HTR-8/SVneo (cell line): ENCODE measurements around the gene GRIK3.

Source experiments
- DNase-seq: peaks from one replicate; pipeline ENCODE4 v3.0.0; 2011; ENCODE audit warnings: low spot score, mixed read lengths; ENCODE audit not compliant: insufficient read length
- FAIRE-seq: peaks from 2 replicates; lab custom pipeline; 2011; peaks lifted over from hg19 to GRCh38; lab: Jason Lieb, UNC

The GRIK3 gene

DNA sequence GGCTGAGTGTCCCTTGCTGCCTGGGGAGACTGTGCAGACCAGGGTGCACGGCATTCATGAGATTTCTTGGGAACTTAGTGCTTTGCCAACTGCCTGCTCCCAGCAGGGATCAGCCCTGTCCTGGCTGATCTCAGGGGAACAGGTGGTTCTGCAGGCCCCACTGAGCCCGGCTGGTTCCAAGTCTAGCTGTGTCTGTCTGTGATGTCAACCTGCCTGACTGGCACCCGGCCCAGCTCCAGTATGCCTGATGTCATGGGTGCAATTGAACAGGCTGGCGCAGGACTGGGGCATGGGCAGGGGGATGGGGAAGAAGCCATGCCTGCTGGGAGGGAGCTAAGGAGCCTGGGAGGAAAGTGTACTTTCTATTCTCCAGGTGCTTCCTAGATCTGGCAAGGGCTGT lies 227.1 kb downstream of the GRIK3 start:
- DNase-seq, result no peak

DNA sequence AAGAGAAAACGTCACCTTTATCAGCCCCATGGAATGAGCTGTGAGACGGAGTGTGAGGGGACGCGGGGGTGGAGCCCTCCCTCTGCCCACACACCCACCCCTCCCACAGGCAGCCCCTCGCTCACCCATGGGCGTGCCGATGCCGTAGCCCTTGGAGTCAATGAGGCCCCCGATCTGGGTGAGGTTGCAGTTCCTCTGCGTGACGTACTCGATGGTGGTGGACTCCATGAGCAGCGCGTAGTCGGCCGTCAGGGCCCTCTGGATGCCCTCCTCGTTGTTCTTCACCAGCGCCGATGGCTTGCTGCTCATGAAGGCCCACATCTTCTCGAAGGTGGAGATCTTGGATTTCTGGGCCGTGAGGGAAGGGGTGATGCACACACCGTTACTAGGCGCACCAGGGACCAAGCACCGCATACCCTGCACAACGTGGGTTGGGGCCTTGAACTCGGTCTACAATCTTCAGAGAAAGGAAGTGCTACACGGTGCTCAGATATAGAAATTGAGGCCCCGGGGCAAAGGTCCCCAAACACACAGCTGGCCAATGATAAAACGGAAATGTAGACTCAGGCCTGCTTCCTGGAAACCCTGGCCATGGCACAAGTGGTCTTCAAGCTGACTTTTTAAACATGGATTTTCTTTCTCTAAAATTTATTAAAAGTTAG lies 228.2 kb downstream of the GRIK3 start:
- FAIRE-seq (no peak), DNase-seq (no peak)

More for the DNA sequence above, 227.1 kb downstream of the GRIK3 start:
- FAIRE-seq, result no peak

DNA sequence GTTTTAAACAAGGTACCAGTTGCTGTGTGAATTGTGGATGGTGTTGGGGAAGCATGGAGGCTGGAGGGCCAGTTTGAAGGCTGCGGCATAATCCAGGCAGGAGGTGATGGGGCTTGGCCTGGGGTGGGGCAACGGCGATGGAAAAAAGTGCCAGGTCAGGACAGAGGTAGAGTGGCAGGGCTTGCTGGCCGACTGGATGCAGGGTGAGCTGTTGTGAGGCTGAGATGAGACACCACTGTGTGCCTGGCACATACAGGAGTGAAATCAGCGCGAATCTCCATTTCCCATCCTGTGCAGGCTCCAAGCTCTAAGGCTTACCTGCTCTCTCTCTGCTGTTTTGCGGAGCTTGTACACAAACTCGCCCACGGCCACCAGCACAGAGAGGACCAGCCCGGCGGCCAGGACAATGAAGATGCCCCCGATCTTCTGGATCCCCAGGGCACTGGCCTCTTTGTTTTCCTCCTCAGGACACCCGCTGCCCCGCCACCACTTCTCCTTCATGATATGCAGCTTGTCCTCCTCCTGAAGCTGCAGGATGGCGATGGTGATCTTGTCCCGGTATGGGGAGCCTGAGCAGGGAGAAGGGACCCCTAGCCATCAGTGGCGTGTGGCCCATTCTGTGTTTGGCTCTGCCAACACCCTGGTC lies 229.5 kb downstream of the GRIK3 start:
- no peak for FAIRE-seq
- DNase-seq, result no peak

DNA sequence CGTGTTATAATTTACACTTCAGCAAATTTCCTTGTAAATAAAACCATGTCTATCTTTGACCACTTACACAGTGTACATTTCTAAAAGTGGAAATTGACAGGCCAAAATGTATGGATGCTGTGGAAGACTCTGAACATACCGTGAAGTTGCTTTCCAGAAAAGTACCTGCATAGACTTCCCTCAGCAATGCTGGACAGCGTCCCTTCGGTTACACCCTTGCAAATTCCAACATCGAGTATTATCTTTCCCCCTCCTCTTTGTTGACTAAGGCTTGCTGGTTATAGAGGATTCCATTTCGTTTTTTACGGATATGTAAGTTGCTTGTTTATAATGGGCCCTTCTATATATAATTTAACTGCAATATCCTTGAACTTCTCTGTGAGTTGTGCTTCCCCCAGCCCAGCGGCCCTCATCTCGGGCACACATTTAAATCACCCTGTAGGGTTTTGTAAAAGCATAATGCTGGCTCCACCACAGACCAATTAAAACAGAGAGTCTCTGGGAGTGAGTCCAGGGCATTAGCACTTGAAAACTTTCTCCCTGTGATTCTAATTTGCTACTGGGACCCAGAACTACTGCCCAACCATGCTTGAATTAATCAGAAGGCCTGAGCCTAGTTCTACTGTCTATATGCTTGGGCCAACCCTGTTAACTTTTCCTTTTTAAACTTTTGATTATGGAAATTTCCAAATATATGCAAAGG lies 230.3 kb downstream of the GRIK3 start:
- no peak for FAIRE-seq

DNA sequence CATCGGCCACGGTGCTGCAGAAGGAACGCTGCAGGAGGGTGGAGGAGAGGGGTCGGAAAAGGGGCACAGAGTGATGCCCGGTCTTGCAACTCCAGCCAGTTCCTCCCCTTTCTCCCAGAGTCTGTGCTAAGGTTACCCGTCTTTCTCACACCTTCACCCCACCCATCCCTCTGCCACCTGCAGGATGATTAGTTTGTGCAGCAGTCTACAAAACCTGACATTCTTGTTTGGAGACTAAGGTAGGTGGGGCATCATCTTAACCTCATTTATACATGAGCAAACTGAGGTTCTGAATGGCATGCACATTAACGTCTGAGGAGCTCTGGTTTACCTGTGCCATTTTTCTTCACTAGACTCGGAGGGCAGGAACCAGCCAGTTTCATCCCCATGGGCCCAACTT lies 232.3 kb downstream of the GRIK3 start:
- FAIRE-seq, result no peak
- DNase-seq, result no peak

More for the DNA sequence above, 230.3 kb downstream of the GRIK3 start:
- no peak for DNase-seq

DNA sequence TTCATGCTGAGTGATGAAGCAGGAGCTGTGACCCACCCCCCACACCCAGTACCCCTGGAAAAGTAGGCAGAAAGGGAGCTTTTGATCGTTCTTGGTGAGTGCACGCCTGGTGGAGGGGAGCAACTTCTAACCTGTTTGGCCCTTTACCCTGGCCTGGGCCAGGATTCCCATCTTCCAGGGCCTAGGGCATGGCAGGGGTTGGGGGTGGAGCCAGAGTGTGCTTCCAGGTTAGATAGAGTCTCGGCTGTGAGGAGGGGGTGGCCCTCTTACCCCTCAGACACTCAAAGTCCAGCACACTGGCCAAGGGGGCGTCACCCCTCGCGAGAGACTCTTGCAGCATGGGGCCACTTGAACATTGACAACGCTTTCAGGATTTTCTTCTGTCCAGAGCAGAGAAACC lies 236.6 kb downstream of the GRIK3 start:
- DNase-seq, result no peak
- FAIRE-seq, result no peak

DNA sequence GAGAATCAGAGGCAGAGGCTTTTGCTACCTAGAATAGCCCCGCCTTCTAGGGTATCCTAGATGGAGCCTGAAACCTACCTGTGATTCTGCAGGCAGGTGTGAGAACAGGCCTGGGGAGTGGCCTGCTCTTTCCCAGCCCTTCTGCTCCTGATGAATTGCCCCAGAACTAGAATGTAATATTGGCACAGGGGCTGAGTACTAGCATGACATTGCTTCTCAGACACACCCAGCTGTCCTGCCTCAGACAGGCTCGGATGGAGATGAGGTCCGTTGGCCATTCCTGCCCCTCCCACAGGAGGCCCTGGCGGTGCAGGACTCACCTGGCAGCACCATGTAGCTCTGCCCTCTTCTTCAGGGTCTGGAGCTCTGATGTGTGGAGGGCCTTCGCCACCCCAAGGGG lies 237.6 kb downstream of the GRIK3 start:
- FAIRE-seq (no peak), DNase-seq (no peak)

DNA sequence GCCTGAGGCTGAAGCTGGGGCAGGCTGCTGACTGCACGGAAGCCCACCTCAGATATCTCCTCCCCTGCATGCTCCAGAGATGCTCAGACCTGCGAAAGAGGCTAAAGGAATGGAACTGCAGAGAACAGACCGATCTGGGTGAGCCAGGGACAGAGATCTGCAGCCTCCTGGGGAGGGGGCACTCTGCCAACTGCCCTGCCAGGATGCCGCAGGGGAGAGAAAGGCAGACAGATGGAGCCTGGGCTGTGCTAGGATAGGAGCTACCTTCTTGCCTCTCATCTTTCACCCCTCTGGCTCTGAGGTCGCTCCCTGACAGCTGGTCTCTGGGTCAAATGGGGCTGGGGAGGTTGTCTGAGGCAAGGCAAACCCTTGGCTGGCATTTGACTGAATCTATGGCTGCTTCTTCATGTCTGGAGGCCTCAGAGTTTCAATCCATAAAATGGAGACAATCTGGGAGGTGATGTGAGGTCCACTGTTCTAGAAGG lies 238.2 kb downstream of the GRIK3 start:
- DNase-seq (no peak), FAIRE-seq (no peak)

DNA sequence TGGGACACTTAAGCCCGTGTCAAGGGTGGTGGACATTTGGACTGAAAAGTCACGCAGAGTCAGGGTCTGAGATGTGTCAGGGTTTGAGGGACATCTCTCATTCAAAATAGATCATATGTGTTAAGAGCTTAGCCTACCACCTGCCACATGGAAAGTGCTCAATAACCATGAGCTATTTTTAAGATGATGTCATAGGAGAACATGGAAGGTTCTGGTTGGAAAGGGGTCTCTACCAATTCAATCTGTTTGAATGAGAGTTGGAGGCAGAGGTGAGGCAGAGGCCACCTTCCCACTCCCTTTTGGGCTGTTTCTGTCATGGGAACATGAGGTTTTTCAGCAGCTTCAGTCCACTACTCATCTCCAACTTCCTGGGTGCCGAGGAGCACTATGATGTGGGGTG lies 239.9 kb downstream of the GRIK3 start:
- DNase-seq (no peak), FAIRE-seq (no peak)

DNA sequence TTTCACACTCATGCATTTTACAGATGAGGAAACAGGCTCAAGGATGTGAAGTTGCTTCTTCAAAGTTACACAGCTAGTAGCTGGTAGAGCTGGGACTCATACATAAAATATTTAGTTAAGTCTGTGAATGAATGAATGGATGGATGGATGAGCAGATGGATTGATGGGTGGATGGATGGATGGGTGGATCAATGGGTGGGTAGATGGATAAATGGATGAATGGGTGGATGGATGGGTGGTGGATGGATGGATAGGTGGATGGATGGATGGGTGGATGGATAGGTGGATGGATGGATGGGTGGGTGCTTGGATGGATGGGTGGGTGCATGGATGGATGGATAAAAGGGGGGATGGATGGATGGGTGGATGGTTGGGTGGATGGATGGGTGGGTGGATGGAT lies 240.9 kb downstream of the GRIK3 start:
- DNase-seq, result no peak
- FAIRE-seq, result no peak

DNA sequence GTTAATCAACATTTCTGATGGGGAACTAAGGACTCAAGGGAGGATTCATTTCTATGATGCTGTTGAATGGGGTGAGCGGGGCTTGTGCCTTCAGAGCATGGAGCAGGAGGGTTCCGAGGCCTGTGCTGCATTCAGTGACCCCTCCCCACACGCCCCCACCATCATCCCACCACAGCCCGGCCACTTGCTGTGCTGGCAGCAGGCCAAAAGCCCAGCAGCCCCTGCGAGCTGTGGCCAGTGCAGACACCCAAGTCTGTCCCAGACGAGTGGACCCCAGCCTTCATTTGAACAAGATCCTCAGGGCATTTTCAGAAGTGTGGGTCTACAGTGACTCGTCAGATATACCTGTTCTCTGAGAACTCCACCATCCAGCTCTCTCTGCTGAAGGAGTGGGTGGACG lies 242.0 kb downstream of the GRIK3 start:
- FAIRE-seq (no peak), DNase-seq (no peak)

DNA sequence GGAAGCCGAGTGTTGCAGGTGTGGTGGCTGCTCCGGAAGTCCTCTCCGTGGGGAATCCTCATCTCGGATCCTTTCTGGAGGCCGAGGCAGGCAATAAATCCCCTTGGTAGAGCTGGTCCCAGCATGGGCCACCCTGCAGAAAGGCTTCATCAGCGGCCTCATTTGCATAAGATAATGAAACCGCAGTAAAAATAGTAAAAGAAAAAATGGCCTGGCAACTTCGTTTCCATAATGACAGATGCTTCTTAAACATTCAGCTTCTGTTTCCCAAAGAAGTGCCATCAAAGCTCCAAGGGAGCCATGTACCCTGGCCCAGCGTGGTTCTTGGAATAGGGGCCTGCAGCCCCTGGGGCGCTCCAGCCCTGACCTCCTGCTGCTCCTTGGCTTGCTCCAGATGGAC lies 244.1 kb downstream of the GRIK3 start:
- FAIRE-seq (no peak), DNase-seq (no peak)

DNA sequence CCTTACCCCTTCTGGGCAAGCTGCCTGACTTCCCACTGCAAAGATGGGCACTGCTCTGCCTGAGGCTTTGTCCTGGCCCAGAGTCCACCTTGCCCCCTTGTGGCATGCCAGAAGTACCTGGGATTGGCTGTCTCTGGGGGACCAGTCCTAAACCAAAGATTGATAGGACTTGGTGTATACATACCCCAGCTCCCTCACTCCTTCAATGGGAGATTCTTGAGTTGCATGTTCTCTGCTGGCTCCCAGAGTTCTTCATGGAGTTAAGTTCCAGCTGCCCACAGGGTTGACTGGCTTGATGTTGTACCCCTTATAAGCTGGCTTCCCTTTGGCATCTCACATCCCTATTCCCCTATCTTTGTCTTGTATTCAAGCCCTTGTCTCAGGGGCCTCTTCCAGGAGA lies 244.8 kb downstream of the GRIK3 start:
- DNase-seq (no peak), FAIRE-seq (no peak)

DNA sequence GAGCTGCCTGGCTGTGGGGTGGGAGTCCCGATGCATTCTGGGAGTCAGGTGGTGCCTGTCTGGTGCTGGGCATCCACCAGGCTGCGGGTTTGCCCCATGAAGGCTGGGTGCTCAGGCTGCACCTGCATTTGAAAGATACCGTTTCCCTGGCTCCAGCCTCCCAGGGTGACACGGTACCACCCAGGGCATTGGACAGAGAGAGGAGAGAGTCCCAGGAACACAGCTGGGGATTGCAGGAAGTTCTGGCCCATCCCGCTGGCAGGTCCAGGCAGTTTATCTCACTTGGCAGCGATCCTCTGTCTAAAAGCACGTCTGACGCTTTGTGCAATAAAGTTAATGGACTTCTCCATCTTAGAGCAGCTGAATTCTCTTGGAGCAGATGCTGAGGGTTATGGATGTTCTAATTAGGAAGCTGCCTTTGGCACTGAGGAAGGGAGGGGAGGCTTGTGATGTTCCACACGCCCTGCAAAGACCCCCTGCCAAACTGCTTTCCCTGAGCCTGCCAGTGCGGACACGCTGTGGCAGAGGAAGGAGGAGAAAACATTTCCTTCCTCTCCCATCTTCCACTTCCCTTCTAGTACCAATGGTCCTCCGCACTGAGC lies 246.9 kb downstream of the GRIK3 start:
- FAIRE-seq (no peak), DNase-seq (no peak)

DNA sequence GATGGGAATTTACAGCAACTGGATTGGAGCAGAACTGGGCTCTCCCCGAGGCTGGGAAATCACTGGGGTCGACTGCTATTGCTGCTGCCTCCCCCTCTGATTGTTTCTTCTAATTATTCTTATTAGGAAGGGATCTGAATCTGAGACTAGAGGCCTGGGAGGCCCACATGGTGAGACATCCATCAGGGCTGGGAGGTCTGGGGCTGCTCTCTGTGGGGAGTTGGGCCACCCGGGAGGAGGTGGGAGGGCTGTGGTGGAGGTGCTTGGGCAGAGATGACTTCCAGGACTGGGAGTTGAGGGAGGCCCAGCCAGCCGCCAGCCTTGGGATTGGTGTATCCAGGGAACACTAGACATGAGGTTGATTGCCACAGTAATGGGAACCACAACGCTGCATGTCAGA lies 247.9 kb downstream of the GRIK3 start:
- FAIRE-seq, result no peak

DNA sequence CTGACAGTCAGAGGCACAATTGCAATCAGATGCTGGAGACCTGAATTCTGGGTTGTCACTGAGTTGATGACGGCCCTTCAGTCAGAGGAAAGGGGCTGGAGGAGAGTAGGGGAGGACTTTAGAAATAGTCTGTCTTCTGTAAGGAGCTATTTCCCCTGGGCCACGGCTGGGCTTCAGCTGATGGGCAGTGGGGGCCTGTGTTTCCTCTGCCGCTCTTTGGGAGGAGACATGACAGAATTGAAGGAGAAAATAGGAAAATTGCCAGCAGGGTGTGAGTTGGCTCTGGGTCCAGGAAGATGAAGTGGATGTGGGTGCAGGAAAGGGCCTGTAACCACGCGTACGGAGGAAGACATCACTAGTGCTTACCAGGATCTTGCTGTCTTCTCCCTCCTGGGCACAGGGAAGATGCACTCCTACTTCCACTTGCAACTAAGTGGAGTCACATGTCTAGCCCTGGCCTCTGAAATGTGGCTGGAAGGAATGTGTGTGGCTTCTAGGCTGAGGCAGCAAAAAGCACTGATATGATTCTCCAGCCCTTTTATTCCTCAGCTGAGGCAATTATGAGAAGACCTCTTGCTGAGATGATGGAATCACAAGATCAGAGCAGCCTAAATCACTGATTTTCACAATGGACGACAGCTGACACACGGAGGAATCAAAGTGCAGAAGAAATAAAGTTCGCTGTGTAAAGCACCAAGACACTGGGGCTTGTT lies 250.0 kb downstream of the GRIK3 start:
- FAIRE-seq, result no peak

More for the DNA sequence above, 247.9 kb downstream of the GRIK3 start:
- DNase-seq, result no peak

DNA sequence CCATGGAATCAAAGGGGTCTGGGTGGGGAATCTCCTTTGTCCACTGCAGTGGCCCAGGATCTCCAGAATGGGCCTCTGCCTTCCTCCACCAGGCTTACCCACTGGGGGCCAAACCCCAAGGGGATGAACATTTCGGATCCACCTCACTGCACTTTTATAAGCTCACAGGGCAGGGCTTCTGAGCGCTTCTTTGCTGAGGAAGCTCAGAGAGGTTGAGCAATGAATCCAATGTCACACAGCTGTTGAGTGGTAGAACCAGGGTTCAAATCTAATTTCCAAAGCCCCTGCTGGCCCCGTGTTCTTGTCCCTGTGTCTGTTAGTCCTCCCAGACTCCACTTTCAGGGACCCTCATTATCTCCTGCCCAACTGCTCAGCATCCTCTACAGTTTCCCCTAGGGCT lies 250.8 kb downstream of the GRIK3 start:
- DNase-seq (no peak), FAIRE-seq (no peak)

More for the DNA sequence above, 250.0 kb downstream of the GRIK3 start:
- no peak for DNase-seq

DNA sequence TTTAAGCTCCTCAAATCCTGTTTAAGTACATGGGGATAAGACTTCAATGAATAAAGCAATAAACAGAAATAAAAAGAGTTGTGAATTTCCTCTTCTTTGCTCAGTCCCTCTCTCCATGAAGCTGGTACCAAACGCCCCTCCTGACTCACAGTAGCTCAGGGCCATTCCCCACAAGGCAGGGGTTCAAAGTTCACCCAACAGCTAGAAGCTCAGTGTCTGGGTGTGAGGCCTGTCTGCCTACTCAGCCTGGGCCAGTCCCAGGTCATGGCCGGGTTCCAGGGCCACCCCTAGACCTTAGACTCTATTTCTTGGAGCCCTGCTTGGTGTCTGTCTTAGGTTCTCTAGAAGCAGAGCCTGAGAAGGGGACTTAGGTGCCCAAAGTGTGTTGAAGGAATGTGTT lies 251.5 kb downstream of the GRIK3 start:
- DNase-seq (no peak), FAIRE-seq (no peak)

DNA sequence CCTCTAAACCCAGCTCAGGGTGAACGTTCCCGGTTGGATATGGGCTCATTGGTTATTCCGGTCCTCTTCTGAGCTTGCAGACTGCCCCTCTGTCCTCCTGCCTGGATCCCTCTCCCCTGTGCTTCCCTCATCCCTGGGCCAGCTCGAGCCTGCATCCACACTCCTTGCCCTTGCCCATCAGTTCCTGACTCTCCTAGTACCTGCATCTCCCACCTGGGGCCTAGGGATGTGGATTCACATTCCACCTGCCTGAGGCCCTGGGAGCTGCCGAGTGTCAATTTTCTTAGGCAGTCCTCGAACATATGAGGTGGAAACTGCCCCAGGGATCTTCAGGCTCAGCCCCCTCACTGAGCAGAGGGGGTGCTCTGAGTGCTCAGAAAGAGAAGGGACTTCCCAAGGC lies 252.2 kb downstream of the GRIK3 start:
- DNase-seq (no peak), FAIRE-seq (no peak)

DNA sequence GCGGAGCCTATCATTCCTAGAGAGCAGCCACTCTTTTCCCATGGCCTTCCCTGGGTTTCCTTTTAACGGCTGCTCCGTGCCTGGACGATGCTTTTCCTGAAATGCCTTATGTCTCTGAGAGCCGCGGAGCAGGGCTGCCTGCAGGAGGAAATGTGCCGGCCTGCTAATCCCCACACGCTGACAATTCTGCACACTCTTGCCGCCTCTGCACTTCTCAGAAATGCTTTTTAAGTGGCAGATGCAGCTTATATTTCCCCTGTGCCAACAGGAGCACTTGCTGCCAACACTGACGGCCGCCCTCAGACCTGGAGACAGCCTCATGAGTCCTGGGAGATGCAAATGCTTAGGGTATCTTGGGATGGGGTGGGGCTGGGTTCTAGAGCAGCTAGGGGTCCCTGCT lies 253.2 kb downstream of the GRIK3 start:
- no peak for FAIRE-seq
- no peak for DNase-seq
